Endothelial cell of umbilical vein (primary cell): Measurements from ENCODE around the gene DEFB110. TPM values are rescaled to one million over a fixed set of nuclear protein-coding genes. Genes with fewer than 3 reads are reported as not detected.

Experiments
- BruUV-seq: library from RNA; stranded (reverse); fragments of 400-500 nt; replicated peaks from 2 replicates; lab custom pipeline; 2021; lab: Mats Ljungman, UMichigan
- CTCF ChIA-PET: fragments of 300-600, 350-600 bp; sonication (Branson Sonifier 250); formaldehyde crosslinking; loops from one replicate; lab custom pipeline; 2021; ENCODE audit warnings: antibody characterized with exemption, inconsistent platforms; lab: Charles Lee
- POLR2A ChIA-PET: fragments of 300-600, 350-600 bp; sonication (Branson Sonifier 250); formaldehyde crosslinking; loops from one replicate; lab custom pipeline; 2021; ENCODE audit warnings: antibody characterized with exemption, inconsistent platforms; lab: Charles Lee
- DNase-seq: peaks from one replicate; pipeline ENCODE4 v3.0.0-alpha.2; 2011; ENCODE audit warnings: low read depth, low spot score
- FAIRE-seq: peaks from 2 replicates; lab custom pipeline; 2011; peaks lifted over from hg19 to GRCh38; lab: Jason Lieb, UNC
- H2AFZ ChIP-seq: 2 replicates; pipeline ENCODE4 v1.6.0; 2012; ENCODE audit warnings: low read depth, low read length, control low read depth, inconsistent platforms
- H3K27ac ChIP-seq: 2 replicates; pipeline ENCODE4 v1.5.1; 2011; ENCODE audit warnings: low read depth, mild to moderate bottlenecking, control low read depth, low read length, moderate library complexity; ENCODE audit not compliant: insufficient read depth
- H3K27me3 ChIP-seq, 2 experiments: 2 replicates each; pipeline versions ENCODE4 v1.6.0 to v1.6.1; 2011; ENCODE audit warnings: low read length in 2 of 2, mixed read lengths in 1 of 2; ENCODE audit not compliant: control insufficient read depth in 2 of 2, insufficient read depth in 2 of 2
- H3K36me3 ChIP-seq, 2 experiments: 2 replicates in 1 of 2; 3 replicates in 1 of 2; pipeline ENCODE4 v1.5.1; 2011; ENCODE audit warnings: low read length in 2 of 2, mild to moderate bottlenecking in 1 of 2, moderate library complexity in 1 of 2; ENCODE audit not compliant: control insufficient read depth in 2 of 2, insufficient read depth in 2 of 2; ENCODE audit errors: extremely low read depth in 1 of 2
- H3K4me1 ChIP-seq: 3 replicates; pipeline ENCODE4 v1.5.1; 2011; ENCODE audit warnings: mild to moderate bottlenecking, low read length; ENCODE audit not compliant: control insufficient read depth, insufficient read depth; ENCODE audit errors: extremely low read depth
- H3K4me2 ChIP-seq: 2 replicates; pipeline ENCODE4 v1.6.1; 2011; ENCODE audit warnings: low read length, control low read depth, mixed read lengths; ENCODE audit not compliant: insufficient read depth
- H3K4me3 ChIP-seq, 3 experiments: fragments of 200-600 bp in 1 of 3; sonication (generic), shearing (Covaris generic) in 1 of 3; replicated peaks in 1 of 3; 2 replicates each; pipeline ENCODE4 v1.5.1; 2011 to 2016; ENCODE audit warnings: control low read depth in 3 of 3, low read length in 3 of 3, mild to moderate bottlenecking in 2 of 3, inconsistent platforms in 1 of 3, low read depth in 1 of 3, moderate library complexity in 1 of 3; ENCODE audit not compliant: insufficient read depth in 1 of 3
- H3K79me2 ChIP-seq: 2 replicates; pipeline ENCODE4 v1.6.0; 2012; ENCODE audit warnings: low read length, inconsistent platforms; ENCODE audit not compliant: control insufficient read depth, insufficient read depth
- H3K9ac ChIP-seq: replicated peaks from 2 replicates; pipeline ENCODE3; 2011; ENCODE audit warnings: low read length, control low read depth; ENCODE audit not compliant: insufficient read depth; ENCODE audit errors: extremely low read depth
- H3K9me1 ChIP-seq: replicated peaks from 3 replicates; pipeline ENCODE4 v1.6.0; 2011; ENCODE audit warnings: mild to moderate bottlenecking, low read length; ENCODE audit not compliant: control insufficient read depth, insufficient read depth; ENCODE audit errors: extremely low read depth
- H3K9me3 ChIP-seq: replicated peaks from 2 replicates; pipeline ENCODE4 v1.5.1; 2012; ENCODE audit warnings: low read length, inconsistent platforms; ENCODE audit not compliant: control insufficient read depth, insufficient read depth
- H4K20me1 ChIP-seq: replicated peaks from 2 replicates; pipeline ENCODE3; 2011; ENCODE audit warnings: mild to moderate bottlenecking, low read length; ENCODE audit not compliant: control insufficient read depth, insufficient read depth; ENCODE audit errors: extremely low read depth
- CTCF ChIP-seq, 2 donors: IDR thresholded peaks; 1 replicate in 1 of 2; 2 replicates in 1 of 2; pipeline ENCODE4 v1.5.1; 2011; ENCODE audit warnings: low read length in 2 of 2, mild to moderate bottlenecking in 2 of 2, moderate library complexity in 2 of 2, control low read depth in 1 of 2, inconsistent platforms in 1 of 2, low read depth in 1 of 2; ENCODE audit not compliant: insufficient read depth in 1 of 2; ENCODE audit errors: extremely low read depth in 1 of 2
- EZH2 ChIP-seq: IDR thresholded peaks from 2 replicates; pipeline ENCODE4 v1.6.1; 2012; ENCODE audit warnings: borderline replicate concordance, low read depth, mild to moderate bottlenecking, moderate library complexity, low read length, inconsistent platforms; ENCODE audit not compliant: severe bottlenecking
- FOS ChIP-seq: IDR thresholded peaks from 2 replicates; pipeline ENCODE4 v1.6.1; 2011; ENCODE audit warnings: mild to moderate bottlenecking, low read length, moderate library complexity, borderline replicate concordance; ENCODE audit not compliant: insufficient read depth
- GATA2 ChIP-seq: IDR thresholded peaks from 2 replicates; pipeline ENCODE4 v1.7.0; 2011; ENCODE audit warnings: low read depth, mild to moderate bottlenecking, moderate library complexity, mixed read lengths, low read length; ENCODE audit not compliant: insufficient read length, insufficient read depth
- JUN ChIP-seq: IDR thresholded peaks from 2 replicates; pipeline ENCODE4 v1.6.1; 2011; ENCODE audit warnings: borderline replicate concordance, low read depth; ENCODE audit not compliant: insufficient read length, insufficient read depth
- MAX ChIP-seq: IDR thresholded peaks from 2 replicates; pipeline ENCODE4 v1.6.1; 2011; ENCODE audit not compliant: insufficient read depth, insufficient read length
- MYC ChIP-seq: IDR thresholded peaks from one replicate; pipeline ENCODE4 v1.6.1; 2011; ENCODE audit warnings: mild to moderate bottlenecking, low read depth, low read length
- POLR2A ChIP-seq: IDR thresholded peaks from 2 replicates; pipeline ENCODE4 v1.6.1; 2012; ENCODE audit warnings: low read depth, mild to moderate bottlenecking, control low read depth, low read length
- POLR2AphosphoS5 ChIP-seq: IDR thresholded peaks from 2 replicates; pipeline ENCODE4 v1.6.1; 2012; ENCODE audit warnings: low read depth, mild to moderate bottlenecking, control low read depth, low read length, moderate library complexity; ENCODE audit not compliant: insufficient read depth
- dilution Hi-C: fragments of 300-500 bp; cut with MboI; formaldehyde crosslinking; loops from one replicate; pipeline ENCODE4 v1.15.0; 2019; ENCODE audit warnings: low sequenced_read_pairs; ENCODE audit not compliant: extremely low pct_ligation_motif_present
- intact Hi-C: fragments of 100-400 bp; cut with micrococcal nuclease; formaldehyde crosslinking; loops from one replicate; pipeline ENCODE4 v1.10.0; 2022
- polyA plus RNA-seq, 4 experiments: library from polyadenylated mRNA; depleted of rRNA in 3 of 4; stranded (reverse) in 3 of 4; unstranded in 1 of 4; fragments of >200 nt; gene quantifications; 2 replicates each; pipeline versions ENCODE4 v1.2.1 to v1.2.3, GENCODE V29; 2011 to 2012; ENCODE audit warnings: missing spikeins in 1 of 4
- total RNA-seq: library from RNA; stranded (reverse); gene quantifications from 2 replicates; pipeline ENCODE4 v1.2.3, GENCODE V29; 2021

Gene DEFB110
- total and polyA plus RNA-seq, 2 donors (not counting 3 experiments of a cell fraction or from before 2014, with no cell fraction given): not detected

GRCh38 chr6:50025258-50025657 is 3.5 kb upstream of the DEFB110 start:
- no peak overlapping the region for H3K4me2 ChIP-seq
- no peak overlapping the region for H3K9ac ChIP-seq
- no peaks in the 10 kb centered on the region for H3K36me3 ChIP-seq
- DNase-seq (no peak), FAIRE-seq (no peak)
- H3K27ac ChIP-seq: no peak overlapping the region
- no peak overlapping the region for H3K4me3 ChIP-seq
- H3K27me3 ChIP-seq: no peaks in the 10 kb centered on the region
- no peaks in the 10 kb centered on the region for H3K9me1 ChIP-seq
- H3K9me3 ChIP-seq: no peaks in the 10 kb centered on the region
- BruUV-seq: no TSS peak
- H3K4me1 ChIP-seq: no peaks in the 10 kb centered on the region
- dilution Hi-C loops (no loop called here), intact Hi-C loops (no loop called here)
- ChIA-PET CTCF (no interaction called here), POLR2A (no interaction called here)
- no peaks in the 10 kb centered on the region for H4K20me1 ChIP-seq
- H2AFZ ChIP-seq: no peak overlapping the region
- no peaks in the 10 kb centered on the region for H3K79me2 ChIP-seq
- TF ChIP-seq CTCF (IDR thresholded peaks at IDR 0.05; ENCODE audit: extremely low read depth in 1 of 2, insufficient read depth in 1 of 2, low read depth in 1 of 2, low read length in 2 of 2) (no peak), GATA2 (no peak), MYC (no peak), FOS (no peak), POLR2AphosphoS5 (no peak), POLR2A (no peak), JUN (no peak), MAX (no peak), EZH2 (no peak)
